DOHH2 (cell line): ENCODE data around the gene SCN4B.

Source experiments
- H3F3A ChIP-seq: fragments of 200-600 bp; sonication (generic), shearing (Covaris generic); 2 replicates; pipeline ENCODE4 v1.6.0; 2016; ENCODE audit warnings: antibody characterized with exemption, mild to moderate bottlenecking; ENCODE audit not compliant: control insufficient read depth, insufficient read depth
- H3K27ac ChIP-seq: fragments of 200-600 bp; sonication (generic); 2 replicates; pipeline ENCODE4 v1.5.1; 2014; ENCODE audit warnings: low read depth, mild to moderate bottlenecking, low read length, moderate library complexity
- H3K27me3 ChIP-seq: fragments of 200-600 bp; sonication (generic); 2 replicates; pipeline ENCODE4 v1.6.1; 2014; ENCODE audit warnings: mild to moderate bottlenecking, low read length, mixed read lengths; ENCODE audit not compliant: control insufficient read depth
- H3K36me3 ChIP-seq: fragments of 200-600 bp; sonication (generic); 2 replicates; pipeline ENCODE4 v1.6.1; 2014; ENCODE audit warnings: mild to moderate bottlenecking, low read length, moderate library complexity, mixed read lengths; ENCODE audit not compliant: control insufficient read depth
- H3K4me1 ChIP-seq: fragments of 200-600 bp; sonication (generic); 2 replicates; pipeline ENCODE4 v1.6.1; 2014; ENCODE audit warnings: mild to moderate bottlenecking, low read length, mixed read lengths; ENCODE audit not compliant: control insufficient read depth
- H3K4me2 ChIP-seq: fragments of 200-600 bp; sonication (generic); 2 replicates; pipeline ENCODE4 v1.6.0; 2014; ENCODE audit warnings: mild to moderate bottlenecking, low read length, moderate library complexity
- H3K4me3 ChIP-seq: fragments of 200-600 bp; sonication (generic); 2 replicates; pipeline ENCODE4 v1.5.1; 2014; ENCODE audit warnings: mild to moderate bottlenecking, low read length, mixed read lengths
- H3K79me2 ChIP-seq: fragments of 200-600 bp; sonication (generic); 2 replicates; pipeline ENCODE4 v1.6.1; 2014; ENCODE audit warnings: mild to moderate bottlenecking, low read length, mixed read lengths; ENCODE audit not compliant: control insufficient read depth
- H3K9me2 ChIP-seq: fragments of 200-600 bp; sonication (generic); replicated peaks from 2 replicates; pipeline ENCODE4 v1.6.1; 2014; ENCODE audit warnings: mild to moderate bottlenecking, low read length, mixed read lengths; ENCODE audit not compliant: control insufficient read depth
- H3K9me3 ChIP-seq: fragments of 200-600 bp; sonication (generic); 2 replicates; pipeline ENCODE4 v1.6.1; 2014; ENCODE audit warnings: antibody characterized with exemption, low read length, mixed read lengths; ENCODE audit not compliant: control insufficient read depth, insufficient read depth
- H4K20me1 ChIP-seq: fragments of 200-600 bp; sonication (generic); 2 replicates; pipeline ENCODE4 v1.6.0; 2014; ENCODE audit warnings: low read depth, mild to moderate bottlenecking, antibody characterized with exemption, low read length, moderate library complexity; ENCODE audit not compliant: control insufficient read depth, insufficient read depth
- CTCF ChIP-seq: fragments of 200-600 bp; sonication (generic); IDR thresholded peaks from one replicate; pipeline ENCODE4 v1.5.1; 2014; ENCODE audit warnings: antibody characterized with exemption, mild to moderate bottlenecking, low read depth, low read length; ENCODE audit not compliant: poor library complexity, severe bottlenecking
- EZH2phosphoT487 ChIP-seq: fragments of 200-600 bp; sonication (generic); IDR thresholded peaks from 2 replicates; pipeline ENCODE4 v1.6.1; 2017; ENCODE audit warnings: borderline replicate concordance, mild to moderate bottlenecking, antibody characterized with exemption, low read length, moderate library complexity, mixed read lengths

Gene SCN4B

GRCh38 chr11:118176778-118177134 lies 24.1 kb upstream of the SCN4B start:
- H3K27me3 ChIP-seq: no peaks in the 10 kb centered on the region
- H3K79me2 ChIP-seq: no peaks in the 10 kb centered on the region
- 0 out of 2 replicates have a peak, but pooled peaks cover 2% of the 10 kb centered on the region for H3F3A ChIP-seq
- H3K4me1 ChIP-seq: peaks cover 16% of the 10 kb centered on the region
- no peaks in the 10 kb centered on the region for H3K9me3 ChIP-seq
- H3K27ac ChIP-seq: no peak overlapping the region
- no peaks in the 10 kb centered on the region for H3K9me2 ChIP-seq
- H3K4me2 ChIP-seq: peak overlapping the region; percentile 29; the same call in 1 of the 2 replicates
- no peak overlapping the region for H3K4me3 ChIP-seq
- no peaks in the 10 kb centered on the region for H4K20me1 ChIP-seq
- TF ChIP-seq EZH2phosphoT487 (no peak), CTCF (no peak)
- H3K36me3 ChIP-seq: no peaks in the 10 kb centered on the region

- Histone ChIP-seq H3K79me2 (no peaks in the 10 kb centered on the region), H4K20me1 (no peaks in the 10 kb centered on the region), H3K27ac (no peak within 1 kb of the TSS), H3K4me3 (no peak within 1 kb of the TSS), H3F3A (0 out of 2 replicates have a peak, but pooled peaks cover 2% of the 10 kb centered on the region), H3K9me3 (no peaks in the 10 kb centered on the region), H3K27me3 (no peaks in the 10 kb centered on the region), H3K36me3 (no peaks in the 10 kb centered on the region), H3K4me1 (peaks cover 19% of the 10 kb centered on the region), H3K4me2 (peak within 1 kb of the TSS; percentile 29), H3K9me2 (no peaks in the 10 kb centered on the region)
- TF ChIP-seq EZH2phosphoT487 (no peak), CTCF (no peak)
These were observed 23.6 kb upstream of the SCN4B start, which contains the start of gene SCN2B for GRCh38 chr11:118175993-118176777. SCN2B (minus strand) TSS chr11:118176639; CDS start chr11:118176431, 208 bp downstream.

GRCh38 chr11:118175031-118175992 lies 22.7 kb upstream of the SCN4B start:
- Histone ChIP-seq H3K9me2 (no peaks in the 10 kb centered on the region), H4K20me1 (no peaks in the 10 kb centered on the region), H3K27ac (no peak overlapping the region), H3K4me2 (no peak overlapping the region), H3K9me3 (no peaks in the 10 kb centered on the region), H3K27me3 (no peaks in the 10 kb centered on the region), H3K36me3 (no peaks in the 10 kb centered on the region), H3K79me2 (no peaks in the 10 kb centered on the region), H3F3A (0 out of 2 replicates have a peak, but pooled peaks cover 2% of the 10 kb centered on the region), H3K4me1 (peaks cover 14% of the 10 kb centered on the region), H3K4me3 (no peak overlapping the region)
- TF ChIP-seq EZH2phosphoT487: no peak
- TF ChIP-seq CTCF: no peak
